ENCODE measurements around the gene SLC38A4.

DNA sequence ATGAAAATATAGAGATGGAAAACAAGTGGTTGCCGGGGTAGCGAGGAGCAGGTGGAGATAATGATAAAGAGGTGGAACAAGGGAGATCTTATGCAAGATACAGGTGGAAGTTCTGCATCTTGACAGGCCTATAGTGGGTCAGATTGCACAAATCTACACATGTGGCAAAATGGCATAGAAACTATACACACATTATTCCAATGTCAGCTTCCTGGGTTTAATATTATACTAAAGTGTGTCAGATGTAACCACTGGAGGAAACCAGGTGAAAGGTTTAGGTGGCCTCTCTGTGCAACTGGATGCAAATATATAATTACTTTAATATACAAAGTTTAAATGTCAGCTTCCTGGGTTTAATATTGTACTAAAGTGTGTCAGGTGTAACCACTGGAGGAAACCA is 1.1 kb downstream of the SLC38A4 start:
- TF ChIP-seq, protein P1, sequence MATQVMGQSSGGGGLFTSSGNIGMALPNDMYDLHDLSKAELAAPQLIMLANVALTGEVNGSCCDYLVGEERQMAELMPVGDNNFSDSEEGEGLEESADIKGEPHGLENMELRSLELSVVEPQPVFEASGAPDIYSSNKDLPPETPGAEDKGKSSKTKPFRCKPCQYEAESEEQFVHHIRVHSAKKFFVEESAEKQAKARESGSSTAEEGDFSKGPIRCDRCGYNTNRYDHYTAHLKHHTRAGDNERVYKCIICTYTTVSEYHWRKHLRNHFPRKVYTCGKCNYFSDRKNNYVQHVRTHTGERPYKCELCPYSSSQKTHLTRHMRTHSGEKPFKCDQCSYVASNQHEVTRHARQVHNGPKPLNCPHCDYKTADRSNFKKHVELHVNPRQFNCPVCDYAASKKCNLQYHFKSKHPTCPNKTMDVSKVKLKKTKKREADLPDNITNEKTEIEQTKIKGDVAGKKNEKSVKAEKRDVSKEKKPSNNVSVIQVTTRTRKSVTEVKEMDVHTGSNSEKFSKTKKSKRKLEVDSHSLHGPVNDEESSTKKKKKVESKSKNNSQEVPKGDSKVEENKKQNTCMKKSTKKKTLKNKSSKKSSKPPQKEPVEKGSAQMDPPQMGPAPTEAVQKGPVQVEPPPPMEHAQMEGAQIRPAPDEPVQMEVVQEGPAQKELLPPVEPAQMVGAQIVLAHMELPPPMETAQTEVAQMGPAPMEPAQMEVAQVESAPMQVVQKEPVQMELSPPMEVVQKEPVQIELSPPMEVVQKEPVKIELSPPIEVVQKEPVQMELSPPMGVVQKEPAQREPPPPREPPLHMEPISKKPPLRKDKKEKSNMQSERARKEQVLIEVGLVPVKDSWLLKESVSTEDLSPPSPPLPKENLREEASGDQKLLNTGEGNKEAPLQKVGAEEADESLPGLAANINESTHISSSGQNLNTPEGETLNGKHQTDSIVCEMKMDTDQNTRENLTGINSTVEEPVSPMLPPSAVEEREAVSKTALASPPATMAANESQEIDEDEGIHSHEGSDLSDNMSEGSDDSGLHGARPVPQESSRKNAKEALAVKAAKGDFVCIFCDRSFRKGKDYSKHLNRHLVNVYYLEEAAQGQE (IDR thresholded peaks at IDR 0.05; ENCODE audit: insufficient read depth in 1 of 2, low read depth in 2 of 2, low read length in 2 of 2): no peak
- TF ChIP-seq TAF1 (IDR thresholded peaks at IDR 0.05; ENCODE audit: borderline replicate concordance, insufficient read depth, low read length): no peak
- no peak for TF ChIP-seq POLR2AphosphoS5 (IDR thresholded peaks at IDR 0.05; ENCODE audit: low read depth, low read length)

Measured in PFSK-1 (cell line).